Posterior cingulate gyrus (tissue), 11 donors: ENCODE results near the gene DHX58.

ENCODE experiments used
- DNase-seq, 10 donors: peaks; one replicate each; pipeline versions ENCODE4 v3.0.0 to v3.0.0-alpha.2; 2020 to 2021; ENCODE audit warnings: mixed read lengths in 3 of 10
- intact Hi-C: fragments of 100-400 bp; cut with DNase I; formaldehyde crosslinking; loops from one replicate; pipeline ENCODE4 v1.15.1; 2023

Gene DHX58

GRCh38 chr17:42092939-42093338 lies 19.6 kb downstream of the DHX58 start:
- intact Hi-C loops, result no loop called here

GRCh38 chr17:42090964-42091790 lies 21.3 kb downstream of the DHX58 start:
- DNase-seq, result no peak
- intact Hi-C loops, result no loop called here

More at GRCh38 chr17:42092939-42093338, 19.6 kb downstream of the DHX58 start:
- DNase-seq, result no peak

GRCh38 chr17:42088736-42089135 lies 23.8 kb downstream of the DHX58 start:
- intact Hi-C loops, result no loop called here
- no peak for DNase-seq

GRCh38 chr17:42087736-42088705 lies 24.5 kb downstream of the DHX58 start:
- intact Hi-C loops, result no loop called here
- peak in 6 of 10 donors; percentile 18 to 94 (median 41) for DNase-seq

GRCh38 chr17:42087042-42087701 lies 25.3 kb downstream of the DHX58 start:
- no peak for DNase-seq

GRCh38 chr17:42081516-42082129 lies 30.9 kb downstream of the DHX58 start:
- intact Hi-C loops, result no loop called here
- DNase-seq, result no peak

More at GRCh38 chr17:42087042-42087701, 25.3 kb downstream of the DHX58 start:
- intact Hi-C loops, result no loop called here

GRCh38 chr17:42079541-42079940 lies 33.0 kb downstream of the DHX58 start:
- intact Hi-C loops, result no loop called here
- no peak for DNase-seq

GRCh38 chr17:42078396-42079043 lies 34.0 kb downstream of the DHX58 start:
- no peak for DNase-seq
- intact Hi-C loops, result no loop called here

GRCh38 chr17:42077755-42078154 lies 34.8 kb downstream of the DHX58 start:
- DNase-seq, result no peak
- intact Hi-C loops, result no loop called here

GRCh38 chr17:42076797-42077559 lies 35.5 kb downstream of the DHX58 start:
- intact Hi-C loops, result no loop called here
- no peak for DNase-seq

GRCh38 chr17:42075789-42076188 lies 36.7 kb downstream of the DHX58 start:
- intact Hi-C loops, result no loop called here
- no peak for DNase-seq

GRCh38 chr17:42072323-42073187 lies 40.0 kb downstream of the DHX58 start:
- intact Hi-C loops, result no loop called here
- no peak for DNase-seq

GRCh38 chr17:42071810-42072209 lies 40.7 kb downstream of the DHX58 start:
- intact Hi-C loops, result no loop called here
- DNase-seq, result no peak

GRCh38 chr17:42068979-42069378 lies 43.5 kb downstream of the DHX58 start:
- intact Hi-C loops, result no loop called here
- DNase-seq, result no peak

- intact Hi-C loops, result loop anchor here (1.0 kb wide), 1 partner anchor 34 kb away; no protein-coding TSS in a partner anchor
- peak in 9 of 10 donors; percentile 14 to 91 (median 69) for DNase-seq
These were observed 45.0 kb downstream of the DHX58 start for GRCh38 chr17:42067371-42068091.

GRCh38 chr17:42065201-42065600 lies 47.3 kb downstream of the DHX58 start:
- intact Hi-C loops, result no loop called here
- DNase-seq, result no peak

- intact Hi-C loops, result no loop called here
- no peak for DNase-seq
These were observed 49.8 kb downstream of the DHX58 start for GRCh38 chr17:42062681-42063080.
